Fibroblast of pulmonary artery (primary cell): ENCODE measurements around the gene OLA1.

Experiments
- DNase-seq: peaks from one replicate; pipeline ENCODE4 v3.0.0-alpha.2; 2010; ENCODE audit warnings: low read depth
- H3K4me3 ChIP-seq: replicated peaks from 2 replicates; pipeline ENCODE4 v1.5.1; 2011; ENCODE audit warnings: low read depth, mild to moderate bottlenecking, control low read depth, low read length, moderate library complexity
- TF ChIP-seq, protein P1 (sequence below): IDR thresholded peaks from 2 replicates; pipeline ENCODE4 v1.5.1; 2011; ENCODE audit warnings: mild to moderate bottlenecking, control low read depth, low read length, inconsistent platforms; ENCODE audit errors: missing control alignments

OLA1 gene

DNA sequence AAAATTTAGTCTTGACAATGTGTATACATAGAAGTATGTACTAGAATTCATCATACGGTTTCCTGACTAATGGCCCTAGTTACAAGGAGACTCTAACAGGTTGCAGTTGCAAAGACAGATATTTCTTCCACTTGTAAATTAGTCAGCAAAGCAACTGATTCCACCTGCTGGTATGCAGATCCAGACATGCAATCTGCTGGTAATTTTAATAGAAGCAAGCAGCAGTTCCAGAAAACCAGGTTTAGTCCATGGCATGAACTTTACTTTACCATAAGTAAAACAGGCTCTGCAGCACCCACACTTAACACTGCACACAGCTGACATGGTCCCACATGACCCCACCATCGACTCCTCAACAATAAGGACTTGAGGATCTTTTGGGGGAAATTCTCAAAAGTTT, 172.3 kb downstream of the OLA1 start:
- H3K4me3 ChIP-seq = no peak overlapping the region
- TF ChIP-seq, protein P1, sequence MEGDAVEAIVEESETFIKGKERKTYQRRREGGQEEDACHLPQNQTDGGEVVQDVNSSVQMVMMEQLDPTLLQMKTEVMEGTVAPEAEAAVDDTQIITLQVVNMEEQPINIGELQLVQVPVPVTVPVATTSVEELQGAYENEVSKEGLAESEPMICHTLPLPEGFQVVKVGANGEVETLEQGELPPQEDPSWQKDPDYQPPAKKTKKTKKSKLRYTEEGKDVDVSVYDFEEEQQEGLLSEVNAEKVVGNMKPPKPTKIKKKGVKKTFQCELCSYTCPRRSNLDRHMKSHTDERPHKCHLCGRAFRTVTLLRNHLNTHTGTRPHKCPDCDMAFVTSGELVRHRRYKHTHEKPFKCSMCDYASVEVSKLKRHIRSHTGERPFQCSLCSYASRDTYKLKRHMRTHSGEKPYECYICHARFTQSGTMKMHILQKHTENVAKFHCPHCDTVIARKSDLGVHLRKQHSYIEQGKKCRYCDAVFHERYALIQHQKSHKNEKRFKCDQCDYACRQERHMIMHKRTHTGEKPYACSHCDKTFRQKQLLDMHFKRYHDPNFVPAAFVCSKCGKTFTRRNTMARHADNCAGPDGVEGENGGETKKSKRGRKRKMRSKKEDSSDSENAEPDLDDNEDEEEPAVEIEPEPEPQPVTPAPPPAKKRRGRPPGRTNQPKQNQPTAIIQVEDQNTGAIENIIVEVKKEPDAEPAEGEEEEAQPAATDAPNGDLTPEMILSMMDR = no peak
- DNase-seq = no peak

DNA sequence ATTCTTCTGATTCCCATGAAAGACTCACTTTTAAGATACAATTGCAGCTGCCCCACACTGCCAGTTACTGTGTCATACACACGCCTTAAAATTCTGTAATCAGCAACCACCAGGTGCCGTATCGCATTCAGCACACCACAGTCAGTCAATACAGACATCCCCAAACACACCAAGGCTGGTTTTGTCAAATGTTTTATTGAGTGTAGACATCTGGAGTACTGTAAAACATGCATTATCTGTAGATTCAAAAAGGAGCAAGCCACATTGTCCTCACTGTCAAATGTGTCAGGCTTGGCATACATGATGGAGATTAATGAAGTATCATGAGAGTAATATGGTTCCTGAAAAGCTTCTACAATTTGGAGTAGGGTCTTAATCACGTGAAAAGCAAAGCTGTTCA, 173.5 kb downstream of the OLA1 start:
- H3K4me3 ChIP-seq = no peak overlapping the region
- TF ChIP-seq, protein P1 = no peak
- DNase-seq = no peak

DNA sequence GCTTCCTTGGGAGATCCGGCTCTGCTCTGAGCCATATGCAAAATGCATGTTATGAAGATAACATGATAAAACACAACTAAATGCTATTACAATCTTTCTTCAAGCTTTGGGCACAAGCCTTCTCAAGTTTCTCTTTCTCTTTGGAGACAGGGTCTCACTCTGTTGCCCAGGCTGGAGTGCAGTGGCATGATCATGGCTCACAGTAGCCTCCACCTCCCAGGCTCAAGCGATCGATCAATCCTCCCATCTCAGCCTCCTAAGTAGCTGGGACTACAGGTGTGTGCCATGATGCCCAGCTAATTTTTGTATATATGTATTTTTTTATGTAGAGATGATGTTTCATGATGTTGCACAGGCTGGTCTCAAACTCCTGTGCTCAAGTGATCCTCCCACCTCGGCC, 175.5 kb downstream of the OLA1 start:
- H3K4me3 ChIP-seq = no peak overlapping the region
- TF ChIP-seq, protein P1 = no peak
- no peak for DNase-seq

DNA sequence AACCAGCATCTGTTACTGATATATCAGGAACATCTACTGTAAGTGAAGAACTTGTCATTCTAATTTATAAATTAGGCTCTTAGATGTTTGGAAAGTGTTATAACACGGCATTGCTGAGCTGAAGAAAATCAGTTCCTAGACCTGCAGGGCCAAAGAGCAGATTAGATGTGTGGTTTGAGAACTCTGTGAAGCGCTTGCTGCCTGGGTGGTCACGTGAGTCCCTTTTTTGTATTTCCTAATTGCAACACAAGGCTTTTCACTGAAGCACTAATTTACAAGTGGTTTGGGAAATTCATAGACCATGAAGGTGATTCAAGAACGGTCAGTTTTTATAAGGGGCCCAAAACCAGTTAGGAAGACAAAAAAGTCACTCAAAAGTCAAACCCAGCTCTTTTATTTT, 176.3 kb downstream of the OLA1 start:
- TF ChIP-seq, protein P1 = no peak
- no peak overlapping the region for H3K4me3 ChIP-seq
- DNase-seq = no peak

DNA sequence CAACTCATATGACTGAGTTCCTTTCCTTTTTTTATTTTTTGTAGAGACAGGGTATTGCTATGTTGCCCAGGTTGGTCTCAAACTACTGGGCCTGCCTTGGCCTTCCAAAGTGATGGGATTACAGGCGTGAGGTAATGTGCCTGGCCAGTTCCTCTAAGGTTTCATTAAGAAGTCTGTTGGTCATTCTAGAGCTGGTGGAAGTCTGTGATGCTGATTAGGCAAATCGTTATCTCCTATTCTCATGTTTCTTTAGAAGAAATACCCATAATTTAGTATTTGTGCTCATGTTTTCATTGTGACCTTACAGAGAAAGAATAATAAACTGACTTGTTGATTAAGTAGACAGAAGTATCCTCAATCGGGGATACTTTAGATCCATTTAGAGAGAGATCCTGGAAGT, 177.0 kb downstream of the OLA1 start:
- TF ChIP-seq, protein P1 = no peak
- DNase-seq = no peak
- H3K4me3 ChIP-seq = no peak overlapping the region

DNA sequence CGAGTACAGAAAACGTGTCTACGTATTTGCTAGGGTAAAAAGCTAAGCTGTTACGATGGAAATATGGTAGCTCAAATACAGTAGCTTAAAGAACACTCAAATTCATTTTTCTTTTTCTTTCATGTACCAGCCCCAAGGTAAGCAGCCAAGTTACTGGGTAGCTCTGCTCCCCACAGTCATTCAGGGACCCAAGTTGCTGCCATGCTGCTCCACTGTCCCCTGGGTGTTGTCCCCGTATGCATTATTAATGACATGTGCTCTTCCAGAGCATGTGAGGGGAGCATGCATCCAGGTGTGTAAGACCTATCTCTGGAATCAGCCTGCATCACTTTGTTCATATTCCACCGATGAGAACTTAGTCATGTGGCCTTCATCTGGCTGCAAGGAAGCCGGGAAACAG, 178.1 kb downstream of the OLA1 start:
- H3K4me3 ChIP-seq = no peak overlapping the region
- TF ChIP-seq, protein P1 = no peak
- no peak for DNase-seq

DNA sequence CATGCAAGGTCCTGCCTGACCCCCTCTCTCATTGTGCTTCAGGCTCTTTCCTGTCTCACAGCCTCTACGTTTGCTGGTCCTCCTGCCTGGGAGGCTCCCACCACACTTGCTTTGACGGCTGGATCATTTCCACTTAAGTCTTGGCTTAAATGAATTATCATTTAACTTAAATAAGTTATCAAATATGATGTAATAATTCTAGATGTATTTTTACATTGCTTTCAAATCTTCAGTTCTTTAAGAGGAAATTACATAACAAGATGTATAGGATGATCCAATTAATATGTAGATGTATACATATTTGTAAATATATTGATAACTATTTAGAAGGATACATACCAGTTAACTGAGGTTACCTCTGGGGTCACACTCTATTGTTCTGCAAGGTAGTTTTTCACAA, 180.5 kb downstream of the OLA1 start:
- TF ChIP-seq, protein P1 = no peak
- DNase-seq = no peak
- no peak overlapping the region for H3K4me3 ChIP-seq
